Bronchial smooth muscle cell (primary cell): ENCODE data around the gene OLR1. TPM values are rescaled to one million over a fixed set of nuclear protein-coding genes. Genes with fewer than 3 reads are reported as not detected.

Experiments used
- total RNA-seq: library from RNA; depleted of rRNA; stranded (reverse); fragments of >200 nt; gene quantifications from 2 replicates; pipeline ENCODE4 v1.2.1, GENCODE V29; 2014

OLR1 gene
- total RNA-seq: 0.16 TPM in 1 of 2 replicates, not detected in the other

GRCh38 chr12:10171973-10172728, at the start of gene OLR1:
OLR1 (minus strand) TSS chr12:10172132; CDS start chr12:10172077, 55 bp downstream.

DNA sequence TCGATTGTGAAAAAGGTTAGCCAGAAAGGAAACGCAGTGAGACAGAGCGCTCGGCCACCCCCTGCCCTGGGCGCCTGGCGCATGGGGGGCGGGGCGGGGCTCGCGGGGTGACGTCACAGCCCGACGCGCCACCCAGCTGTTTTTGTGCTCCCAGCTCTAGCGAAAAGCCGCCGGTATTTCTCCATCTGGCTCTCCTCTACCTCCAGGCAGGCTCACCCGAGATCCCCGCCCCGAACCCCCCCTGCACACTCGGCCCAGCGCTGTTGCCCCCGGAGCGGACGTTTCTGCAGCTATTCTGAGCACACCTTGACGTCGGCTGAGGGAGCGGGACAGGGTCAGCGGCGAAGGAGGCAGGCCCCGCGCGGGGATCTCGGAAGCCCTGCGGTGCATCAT, 40.8 kb upstream of the OLR1 start, which contains the start of gene GABARAPL1:
TSS of gene GABARAPL1 (plus strand) at position 139 of the 393 bp plus-strand sequence. CDS start at position 392, 253 bp downstream.

GRCh38 chr12:10178821-10179220, 6.9 kb upstream of the OLR1 start, which contains the start of gene TMEM52B:
TMEM52B (plus strand) TSS chr12:10179032; CDS start chr12:10179575, 543 bp downstream.

DNA sequence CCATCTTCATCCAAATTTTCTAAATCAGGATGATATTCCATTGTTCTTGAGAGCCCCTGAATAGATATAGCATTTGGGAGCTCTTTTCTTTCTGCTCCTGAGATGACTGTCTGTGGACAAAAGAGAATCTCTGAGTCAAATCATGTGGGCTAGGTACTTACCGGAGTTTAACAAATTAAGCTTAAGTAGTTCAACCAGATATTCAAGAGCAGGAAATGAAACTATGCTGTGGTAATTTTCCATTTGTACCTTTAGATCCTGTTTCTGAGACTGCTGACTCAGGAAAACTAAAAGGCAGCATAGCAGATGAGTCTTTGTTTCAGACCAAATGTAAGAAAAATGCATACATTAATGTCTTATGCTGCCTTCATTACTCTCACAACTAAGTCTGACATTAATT, 41.9 kb downstream of the OLR1 start, which contains the start of gene CLEC7A:
TSS of gene CLEC7A (minus strand) at position 158 of the 400 bp plus-strand sequence. CDS start at position 41, 117 bp downstream.

Other genes with a start within 250 kb of the OLR1 start
- not detected in 2 replicates for gene CLEC2A, start 239.8 kb downstream of the OLR1 start, total RNA-seq
- not detected in 2 replicates for gene CLEC12A, start 200.7 kb downstream of the OLR1 start, total RNA-seq
- gene CLEC1B, start 173.0 kb downstream of the OLR1 start, total RNA-seq: not detected in 2 replicates
- not detected in 2 replicates for gene CLEC12B, start 161.5 kb downstream of the OLR1 start, total RNA-seq
- gene CLEC9A, start 141.4 kb downstream of the OLR1 start, total RNA-seq: not detected in 2 replicates
- not detected in 2 replicates for gene CLEC1A, start 73.1 kb downstream of the OLR1 start, total RNA-seq
- gene CLEC7A, start 41.9 kb downstream of the OLR1 start, total RNA-seq: not detected in 2 replicates
- not detected in 2 replicates for gene TMEM52B, start 6.9 kb upstream of the OLR1 start, total RNA-seq
- 89.4 and 103 TPM in 2 replicates for gene GABARAPL1, start 40.7 kb upstream of the OLR1 start, total RNA-seq
- gene KLRD1, start 135.7 kb upstream of the OLR1 start, total RNA-seq: 0.09 and 0.16 TPM in 2 replicates
- not detected in 2 replicates for gene KLRK1, start 217.9 kb upstream of the OLR1 start, total RNA-seq
- not detected in 2 replicates for gene KLRC4, start 237.6 kb upstream of the OLR1 start, total RNA-seq
- gene KLRC3, start 248.5 kb upstream of the OLR1 start, total RNA-seq: not detected in 2 replicates